WTC11 (cell line): Measurements from ENCODE around the gene TMEM154. TPM values are rescaled to one million over a fixed set of nuclear protein-coding genes. Genes with fewer than 3 reads are reported as not detected.
A peak's percentile ranks its signal among the peaks of the same experiment; 100 is the strongest.

Source experiments
- ATAC-seq: fragments of 200-7000 bp; cut with Tn5 transposase; 2 replicates; pipeline ENCODE4 v1.10.0; 2021; ENCODE audit warnings: mild to moderate bottlenecking, moderate library complexity
- CTCF ChIA-PET: fragments of 300-600 bp; sonication (Branson Sonifier 250); formaldehyde crosslinking; loops from one replicate; lab custom pipeline; 2021; ENCODE audit warnings: antibody characterized with exemption; lab: Charles Lee
- POLR2A ChIA-PET: fragments of 350-600 bp; sonication (Branson Sonifier 250); formaldehyde crosslinking; loops from one replicate; lab custom pipeline; 2021; ENCODE audit warnings: antibody characterized with exemption; lab: Charles Lee
- DNase-seq: peaks from one replicate; pipeline ENCODE4 v3.0.0; 2021; ENCODE audit warnings: low spot score
- H3K27ac Mint-ChIP-seq: 2 replicates; pipeline ENCODE4 v1.8.0; 2021; ENCODE audit warnings: mixed read lengths
- H3K27me3 Mint-ChIP-seq: 2 replicates; pipeline ENCODE4 v1.8.0; 2021; ENCODE audit warnings: low read depth, mild to moderate bottlenecking, moderate library complexity, mixed read lengths
- H3K36me3 Mint-ChIP-seq: 2 replicates; pipeline ENCODE4 v1.8.0; 2021; ENCODE audit warnings: mixed read lengths
- H3K4me1 Mint-ChIP-seq: 2 replicates; pipeline ENCODE4 v1.8.0; 2022; ENCODE audit warnings: mixed read lengths
- H3K4me3 Mint-ChIP-seq: 2 replicates; pipeline ENCODE4 v1.8.0; 2021; ENCODE audit warnings: mild to moderate bottlenecking, moderate library complexity, mixed read lengths
- H3K9me3 Mint-ChIP-seq: 2 replicates; pipeline ENCODE4 v1.8.0; 2021; ENCODE audit warnings: mixed read lengths
- CTCF ChIP-seq: fragments of 200-600 bp; IDR thresholded peaks from 2 replicates; pipeline ENCODE4 v1.8.0; 2022; ENCODE audit warnings: antibody characterized with exemption
- ETV6 ChIP-seq: sonication (generic); formaldehyde crosslinking; IDR thresholded peaks from 2 replicates; pipeline ENCODE4 v1.8.1; 2022; ENCODE audit warnings: mild to moderate bottlenecking, missing genetic modification reagents
- FOXK1 ChIP-seq: sonication (generic); formaldehyde crosslinking; IDR thresholded peaks from 2 replicates; pipeline ENCODE4 v1.8.0; 2022; ENCODE audit warnings: mild to moderate bottlenecking, moderate library complexity, missing genetic modification reagents
- GTF2I ChIP-seq: fragments of 250-450 bp; sonication (Bioruptor Pico); conservative IDR thresholded peaks from 2 replicates; pipeline ENCODE4 v1.4.0; 2021; ENCODE audit warnings: mild to moderate bottlenecking
- KAT7 ChIP-seq: sonication (generic); formaldehyde crosslinking; IDR thresholded peaks from 2 replicates; pipeline ENCODE4 v1.8.1; 2023; ENCODE audit warnings: missing genetic modification reagents, mild to moderate bottlenecking, borderline replicate concordance
- MAX ChIP-seq: sonication (generic); formaldehyde crosslinking; IDR thresholded peaks from 2 replicates; pipeline ENCODE4 v1.8.0; 2022; ENCODE audit warnings: mild to moderate bottlenecking, missing genetic modification reagents
- NR3C1 ChIP-seq: sonication (generic); formaldehyde crosslinking; conservative IDR thresholded peaks from 2 replicates; pipeline ENCODE4 v1.8.1; 2023; ENCODE audit warnings: low read depth, mild to moderate bottlenecking, missing genetic modification reagents
- OVOL2 ChIP-seq: fragments of 250-450 bp; sonication (Bioruptor Pico); IDR thresholded peaks from 2 replicates; pipeline ENCODE4 v1.9.0; 2021; ENCODE audit warnings: mild to moderate bottlenecking, borderline replicate concordance
- PREB ChIP-seq: sonication (generic); formaldehyde crosslinking; IDR thresholded peaks from 2 replicates; pipeline ENCODE4 v1.8.1; 2022; ENCODE audit warnings: mild to moderate bottlenecking, missing genetic modification reagents, moderate library complexity, borderline replicate concordance
- RELA ChIP-seq: sonication (generic); formaldehyde crosslinking; IDR thresholded peaks from 2 replicates; pipeline ENCODE4 v1.8.1; 2022; ENCODE audit warnings: missing genetic modification reagents, mild to moderate bottlenecking, borderline replicate concordance
- STAT6 ChIP-seq: sonication (generic); formaldehyde crosslinking; conservative IDR thresholded peaks from 2 replicates; pipeline ENCODE4 v1.8.1; 2023; ENCODE audit warnings: mild to moderate bottlenecking, low read depth, missing genetic modification reagents, moderate library complexity
- TCF7 ChIP-seq: sonication (generic); formaldehyde crosslinking; IDR thresholded peaks from 2 replicates; pipeline ENCODE4 v1.8.0; 2022; ENCODE audit warnings: mild to moderate bottlenecking, low read depth, missing genetic modification reagents, moderate library complexity
- USF1 ChIP-seq: sonication (generic); formaldehyde crosslinking; IDR thresholded peaks from 2 replicates; pipeline ENCODE4 v1.8.0; 2022; ENCODE audit warnings: mild to moderate bottlenecking, missing genetic modification reagents
- ZBTB43 ChIP-seq: sonication (generic); formaldehyde crosslinking; IDR thresholded peaks from 2 replicates; pipeline ENCODE4 v1.8.1; 2023; ENCODE audit warnings: mild to moderate bottlenecking, missing genetic modification reagents
- ZNF121 ChIP-seq: sonication (generic); formaldehyde crosslinking; IDR thresholded peaks from 2 replicates; pipeline ENCODE4 v1.8.0; 2023; ENCODE audit warnings: missing genetic modification reagents
- ZNF263 ChIP-seq: sonication (generic); formaldehyde crosslinking; IDR thresholded peaks from 2 replicates; pipeline ENCODE4 v1.8.1; 2022; ENCODE audit warnings: low read depth, mild to moderate bottlenecking, moderate library complexity, missing genetic modification reagents
- total RNA-seq: library from RNA; stranded (reverse); gene quantifications from 3 replicates; pipeline ENCODE4 v1.2.3, GENCODE V29; 2021

The TMEM154 gene
- total RNA-seq, 1 experiment from 2014 or later, result 2.1 TPM

GRCh38 chr4:152591876-152592275, 87.9 kb downstream of the TMEM154 start (continued):
- no peak for TF ChIP-seq USF1 (CRISPR knock-in tag)
- TF ChIP-seq CTCF, result no peak
- TF ChIP-seq FOXK1 (CRISPR knock-in tag), result no peak
- TF ChIP-seq RELA (CRISPR knock-in tag), result no peak
- no peak for TF ChIP-seq MAX (CRISPR knock-in tag)
- no peak for TF ChIP-seq ZNF263
- no peak for TF ChIP-seq KAT7 (CRISPR knock-in tag)
- no peak for TF ChIP-seq OVOL2 (CRISPR knock-in tag)

- Mint-ChIP-seq H3K27ac (peak overlapping the region; percentile 32; the same call in 1 of the 2 replicates), H3K27me3 (no peaks in the 10 kb centered on the region), H3K4me1 (peaks cover 13% of the 10 kb centered on the region), H3K36me3 (peaks cover 6% of the 10 kb centered on the region), H3K4me3 (peak overlapping the region; percentile 56), H3K9me3 (peaks cover 12% of the 10 kb centered on the region)
- peak; percentile 83 for DNase-seq
- CTCF ChIA-PET, result interaction anchor here (0.6 to 2.5 kb wide), 8 partner anchors 8 to 135 kb away, joined by 3 to 12 read pairs (median 5); no protein-coding TSS in a partner anchor
- ATAC-seq, result peak; percentile 98
- POLR2A ChIA-PET, result interaction anchor here (1.0 kb wide), 2 partner anchors 87 to 143 kb away, joined by 3 read pairs; no protein-coding TSS in a partner anchor
- no peak for TF ChIP-seq GTF2I (CRISPR knock-in tag)
- TF ChIP-seq TCF7 (CRISPR knock-in tag), result no peak
- TF ChIP-seq ZNF121, result no peak
- TF ChIP-seq PREB (CRISPR knock-in tag), result no peak
- no peak for TF ChIP-seq ETV6 (CRISPR knock-in tag)
- no peak for TF ChIP-seq NR3C1 (CRISPR knock-in tag)
- no peak for TF ChIP-seq ZBTB43 (CRISPR knock-in tag)
- no peak for TF ChIP-seq STAT6
These were observed 88.4 kb downstream of the TMEM154 start for GRCh38 chr4:152591396-152591795.
